Nephron (organoid): ENCODE data around the gene CCNK.

Experiments
- H3K27ac Mint-ChIP-seq, 3 experiments: 2 replicates each; pipeline ENCODE4 v1.8.0; 2020; ENCODE audit warnings: mixed read lengths in 3 of 3, mild to moderate bottlenecking in 2 of 3, moderate library complexity in 1 of 3
- H3K27me3 Mint-ChIP-seq: 2 replicates; pipeline ENCODE4 v1.8.0; 2021; ENCODE audit warnings: low read depth, mild to moderate bottlenecking, moderate library complexity, mixed read lengths
- H3K36me3 Mint-ChIP-seq: 2 replicates; pipeline ENCODE4 v1.8.0; 2020; ENCODE audit warnings: low read depth, mixed read lengths
- H3K4me1 Mint-ChIP-seq: 2 replicates; pipeline ENCODE4 v1.8.0; 2020; ENCODE audit warnings: mixed read lengths
- H3K4me3 Mint-ChIP-seq, 3 experiments: 2 replicates each; pipeline ENCODE4 v1.8.0; 2020; ENCODE audit warnings: mild to moderate bottlenecking in 3 of 3, mixed read lengths in 3 of 3, moderate library complexity in 2 of 3
- H3K9me3 Mint-ChIP-seq: 2 replicates; pipeline ENCODE4 v1.8.0; 2020; ENCODE audit warnings: mixed read lengths
- CTCF ChIP-seq, 3 experiments: fragments of 200-600 bp; sonication (generic); IDR thresholded peaks; one replicate each; pipeline ENCODE4 v1.5.0; 2021; ENCODE audit warnings: antibody characterized with exemption in 3 of 3; ENCODE audit not compliant: unreplicated experiment in 3 of 3

The CCNK gene

GRCh38 chr14:99554757-99555531, 73.7 kb downstream of the CCNK start:
- Mint-ChIP-seq H3K27me3 (peaks cover 15% of the 10 kb centered on the region), H3K4me1 (peaks cover 21% of the 10 kb centered on the region), H3K4me3 (no peak overlapping the region), H3K27ac (peak overlapping the region in 1 of 3 experiments; percentile 70), H3K9me3 (no peaks in the 10 kb centered on the region), H3K36me3 (no peaks in the 10 kb centered on the region)
- no peak for TF ChIP-seq CTCF (IDR thresholded peaks at IDR 0.05; ENCODE audit: unreplicated experiment in 3 of 3)

- Mint-ChIP-seq H3K4me1 (peaks cover 14% of the 10 kb centered on the region), H3K4me3 (no peak overlapping the region), H3K27ac (peak overlapping the region in 1 of 3 experiments; percentile 70), H3K9me3 (no peaks in the 10 kb centered on the region), H3K27me3 (peaks cover 13% of the 10 kb centered on the region), H3K36me3 (no peaks in the 10 kb centered on the region)
- TF ChIP-seq CTCF (IDR thresholded peaks at IDR 0.05; ENCODE audit: unreplicated experiment in 3 of 3): no peak
Observed at GRCh38 chr14:99556134-99556791, 75.1 kb downstream of the CCNK start.

GRCh38 chr14:99559286-99559990, 78.2 kb downstream of the CCNK start:
- no peak for TF ChIP-seq CTCF (IDR thresholded peaks at IDR 0.05; ENCODE audit: unreplicated experiment in 3 of 3)
- Mint-ChIP-seq H3K9me3 (no peaks in the 10 kb centered on the region), H3K36me3 (no peaks in the 10 kb centered on the region), H3K4me3 (no peak overlapping the region), H3K4me1 (peaks cover 42% of the 10 kb centered on the region), H3K27me3 (peaks cover 12% of the 10 kb centered on the region), H3K27ac (peak overlapping the region; percentile 26 to 84 (median 76))

GRCh38 chr14:99560403-99560802, 79.2 kb downstream of the CCNK start:
- Mint-ChIP-seq H3K27me3 (peaks cover 12% of the 10 kb centered on the region), H3K36me3 (no peaks in the 10 kb centered on the region), H3K4me3 (no peak overlapping the region), H3K27ac (no peak overlapping the region), H3K4me1 (peaks cover 49% of the 10 kb centered on the region), H3K9me3 (no peaks in the 10 kb centered on the region)
- TF ChIP-seq CTCF (IDR thresholded peaks at IDR 0.05; ENCODE audit: unreplicated experiment in 3 of 3): no peak

GRCh38 chr14:99560922-99561683, 79.9 kb downstream of the CCNK start:
- peaks cover 13% of the 10 kb centered on the region for H3K27me3 Mint-ChIP-seq
- no peak for TF ChIP-seq CTCF (IDR thresholded peaks at IDR 0.05; ENCODE audit: unreplicated experiment in 3 of 3)

More at GRCh38 chr14:99560922-99561683, 79.9 kb downstream of the CCNK start:
- Mint-ChIP-seq H3K4me3 (no peak overlapping the region), H3K9me3 (no peaks in the 10 kb centered on the region), H3K4me1 (peaks cover 50% of the 10 kb centered on the region), H3K27ac (peak overlapping the region in 1 of 3 experiments; percentile 37), H3K36me3 (no peaks in the 10 kb centered on the region)
